Stimulated activated naive CD8-positive, alpha-beta T cell treated with anti-CD3 and anti-CD28 coated beads, Interleukin-15, Interleukin-2, amounts not matched to agents 100 ng/mL and 50 ng/mL, for 24 hours (primary cell): ENCODE data around the gene DMPK.
"Not testable (repeated sequence)": the region's sequence is repeated elsewhere in the genome, so short reads cannot be mapped to it uniquely, and the experiment has no call there.

Experiments
- H3K27ac Mint-ChIP-seq: one replicate; pipeline ENCODE4 v1.8.0; 2021; ENCODE audit warnings: mild to moderate bottlenecking, mixed read lengths
- H3K27me3 Mint-ChIP-seq: one replicate; pipeline ENCODE4 v1.8.0; 2021; ENCODE audit warnings: mixed read lengths
- H3K36me3 Mint-ChIP-seq: one replicate; pipeline ENCODE4 v1.8.0; 2021; ENCODE audit warnings: low read depth, mixed read lengths
- H3K4me1 Mint-ChIP-seq: one replicate; pipeline ENCODE4 v1.8.0; 2021; ENCODE audit warnings: low read depth, mixed read lengths
- H3K4me3 Mint-ChIP-seq: one replicate; pipeline ENCODE4 v1.8.0; 2021; ENCODE audit warnings: mild to moderate bottlenecking, mixed read lengths
- H3K9me3 Mint-ChIP-seq: one replicate; pipeline ENCODE4 v1.8.0; 2021; ENCODE audit warnings: mixed read lengths

The DMPK gene

DNA sequence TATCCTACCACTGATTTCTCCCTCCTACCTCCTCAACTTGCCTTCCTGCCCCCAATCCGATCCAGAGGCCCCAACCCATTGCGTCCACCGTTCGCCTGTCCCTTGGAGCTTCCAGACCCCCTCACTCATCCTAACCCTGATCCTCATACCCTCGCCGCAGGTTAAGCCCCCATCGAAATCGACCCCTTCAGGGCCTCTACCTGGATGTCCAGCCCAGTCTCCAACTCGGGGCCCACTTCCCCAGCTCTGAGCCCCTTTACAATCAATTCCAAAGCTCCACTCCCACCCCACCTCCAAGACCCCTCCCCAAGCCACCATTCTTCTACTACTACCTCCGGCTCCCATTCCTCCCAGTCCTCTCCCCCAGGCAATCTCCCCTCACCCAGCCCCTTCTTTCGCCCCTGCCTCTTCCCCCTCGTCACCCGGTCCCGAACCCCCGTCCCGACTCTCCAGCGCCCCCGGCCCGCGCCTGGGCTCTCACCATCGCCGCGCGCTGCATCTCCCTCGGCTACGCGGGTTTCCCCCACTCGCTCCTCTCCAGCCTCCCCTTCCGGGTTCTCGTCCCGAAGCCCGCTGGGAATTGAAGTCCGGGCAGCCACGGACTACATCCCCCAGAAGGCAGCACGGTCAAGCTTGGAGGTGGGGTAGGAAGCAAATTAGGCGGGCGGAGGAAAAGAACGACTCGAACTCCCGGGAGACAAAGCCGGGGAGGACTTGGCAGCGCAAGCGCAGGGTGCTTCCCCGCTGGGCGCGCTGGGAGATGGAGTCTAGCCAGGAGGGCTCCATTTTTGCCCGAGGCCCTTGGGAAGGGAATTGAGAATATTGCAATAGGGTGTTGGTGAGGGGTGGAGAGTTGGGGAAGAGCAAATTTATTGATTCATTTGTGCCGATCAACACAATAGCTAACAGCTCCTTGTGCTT lies 51.7 kb downstream of the DMPK start, which contains the start of gene FBXO46:
FBXO46 (minus strand) TSS at position 529 of the 921 bp plus-strand sequence. CDS start 17,401 bp downstream, outside the sequence.
- Mint-ChIP-seq H3K9me3 (no peaks in the 10 kb centered on the region), H3K4me1 (peaks cover 20% of the 10 kb centered on the region), H3K27me3 (no peaks in the 10 kb centered on the region), H3K36me3 (no peaks in the 10 kb centered on the region), H3K27ac (peak within 1 kb of the TSS; percentile 92), H3K4me3 (peak within 1 kb of the TSS; percentile 96)

- Mint-ChIP-seq H3K4me3 (peak overlapping the region; percentile 96), H3K36me3 (no peaks in the 10 kb centered on the region), H3K4me1 (peaks cover 20% of the 10 kb centered on the region), H3K27ac (peak overlapping the region; percentile 92), H3K27me3 (no peaks in the 10 kb centered on the region), H3K9me3 (no peaks in the 10 kb centered on the region)
Observed at GRCh38 chr19:45729800-45730290, 52.4 kb downstream of the DMPK start.

- Mint-ChIP-seq H3K4me3 (peak overlapping the region; percentile 5), H3K4me1 (peaks cover 20% of the 10 kb centered on the region)
- H3K27ac Mint-ChIP-seq, H3K27me3 Mint-ChIP-seq, H3K9me3 Mint-ChIP-seq, H3K36me3 Mint-ChIP-seq: not testable (repeated sequence)
Observed at GRCh38 chr19:45728683-45729082, 53.6 kb downstream of the DMPK start.

DNA sequence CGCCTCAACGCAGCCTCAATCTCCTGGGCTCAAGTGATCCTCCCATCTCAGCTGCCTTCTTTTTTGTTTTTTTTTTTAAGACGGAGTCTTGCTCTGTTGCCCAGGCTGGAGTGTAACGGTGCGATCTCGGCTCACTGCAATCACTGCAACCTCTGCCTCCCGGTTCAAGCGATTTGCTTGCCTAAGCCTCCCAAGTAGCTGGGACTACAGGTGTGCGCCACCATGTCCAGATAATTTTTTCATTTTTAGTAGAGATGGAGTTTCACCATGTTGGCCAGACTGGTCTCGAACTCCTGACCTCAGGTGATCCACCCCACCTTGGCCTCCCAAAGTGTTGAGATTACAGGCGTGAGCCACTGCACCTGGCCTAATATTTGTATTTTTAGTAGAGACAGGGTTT lies 62.2 kb downstream of the DMPK start:
- Mint-ChIP-seq H3K4me1 (peaks cover 36% of the 10 kb centered on the region), H3K36me3 (peaks cover 30% of the 10 kb centered on the region)
- H3K4me3 Mint-ChIP-seq, H3K27ac Mint-ChIP-seq, H3K27me3 Mint-ChIP-seq, H3K9me3 Mint-ChIP-seq: not testable (repeated sequence)
